GM21515 (cell line): Measurements from ENCODE around the gene LRRK1.

Source experiments
- ATAC-seq: cut with Tn5 transposase; IDR thresholded peaks from one replicate; pipeline ENCODE4 v1.9.1; 2021; ENCODE audit not compliant: unreplicated experiment

LRRK1 gene

GRCh38 chr15:100909565-100909964, 9.6 kb upstream of the LRRK1 start:
- no peak for ATAC-seq

GRCh38 chr15:100909989-100910955, 8.9 kb upstream of the LRRK1 start:
- no peak for ATAC-seq

GRCh38 chr15:100911086-100911485, 8.1 kb upstream of the LRRK1 start:
- no peak for ATAC-seq

- no peak for ATAC-seq
Measured at GRCh38 chr15:100913961-100914360, 5.2 kb upstream of the LRRK1 start.

- ATAC-seq, result no peak
Measured at GRCh38 chr15:100914876-100915275, 4.3 kb upstream of the LRRK1 start.

GRCh38 chr15:100918034-100918689, 995 bp upstream of the LRRK1 start:
- peak; percentile 61 for ATAC-seq

- ATAC-seq, result peak; percentile 7
Measured at GRCh38 chr15:100919481-100920405, 586 bp downstream of the LRRK1 start.

GRCh38 chr15:100920516-100921135, 1.5 kb downstream of the LRRK1 start:
- no peak for ATAC-seq

GRCh38 chr15:100922192-100923040, 3.3 kb downstream of the LRRK1 start:
- no peak for ATAC-seq

- no peak for ATAC-seq
Measured at GRCh38 chr15:100923076-100923475, 3.9 kb downstream of the LRRK1 start.

GRCh38 chr15:100923902-100924301, 4.7 kb downstream of the LRRK1 start:
- no peak for ATAC-seq

- ATAC-seq, result no peak
Measured at GRCh38 chr15:100924436-100924835, 5.3 kb downstream of the LRRK1 start.

GRCh38 chr15:100925480-100925879, 6.3 kb downstream of the LRRK1 start:
- ATAC-seq, result no peak

- ATAC-seq, result no peak
Measured at GRCh38 chr15:100926258-100926657, 7.1 kb downstream of the LRRK1 start.

GRCh38 chr15:100926971-100927756, 8.0 kb downstream of the LRRK1 start:
- peak; percentile 47 for ATAC-seq

GRCh38 chr15:100928632-100929280, 9.6 kb downstream of the LRRK1 start:
- no peak for ATAC-seq

GRCh38 chr15:100929641-100930042, 10.5 kb downstream of the LRRK1 start:
- ATAC-seq, result no peak

GRCh38 chr15:100930306-100930848, 11.2 kb downstream of the LRRK1 start:
- ATAC-seq, result no peak
